ENCODE results near the gene FAM114A1. TPM values are rescaled to one million over a fixed set of nuclear protein-coding genes. Genes with fewer than 3 reads are reported as not detected.
A peak's percentile ranks its signal among the peaks of the same experiment; 100 is the strongest.

Gene FAM114A1
- polyA plus RNA-seq (ENCODE audit: insufficient read length in 3 of 3), result 10 to 100 TPM; 30.4 to 36.7 (median 32.9) TPM

DNA sequence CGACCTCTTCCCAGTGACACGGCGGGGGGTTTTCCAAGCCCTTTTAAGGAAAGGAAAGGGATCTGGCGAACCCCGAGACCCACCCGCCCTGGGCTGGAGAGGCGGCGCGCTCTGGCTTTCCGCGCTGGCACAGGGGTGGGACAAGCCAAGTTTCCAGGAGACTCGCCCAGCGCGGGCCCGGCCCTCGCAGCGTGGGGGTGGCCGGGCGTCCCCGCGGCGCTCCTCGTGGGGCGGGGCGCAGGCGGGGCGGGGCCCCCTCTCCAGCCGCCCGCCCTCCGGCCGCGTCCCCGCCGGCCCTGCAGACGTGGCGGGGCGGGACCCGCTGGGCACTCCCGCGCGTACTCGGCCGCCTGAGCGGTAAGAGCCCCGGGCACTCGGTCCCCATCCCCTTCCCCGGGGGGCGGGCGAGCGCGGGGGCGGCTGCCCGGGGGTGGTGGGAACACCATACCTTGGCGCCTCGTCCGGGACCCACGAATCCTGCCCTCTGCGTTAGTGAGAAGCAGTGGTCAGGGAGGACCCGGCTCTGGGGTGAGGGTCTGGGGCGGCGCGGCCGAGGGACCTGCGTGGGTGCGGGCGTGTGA, at the start of gene FAM114A1:
FAM114A1 (plus strand) TSS at position 329 of the 581 bp plus-strand sequence. CDS start 10,273 bp downstream, outside the sequence.
- peak; percentile 6 to 60 (median 56) for DNase-seq (ENCODE audit: low read depth in 3 of 3, low spot score in 2 of 3)

DNA sequence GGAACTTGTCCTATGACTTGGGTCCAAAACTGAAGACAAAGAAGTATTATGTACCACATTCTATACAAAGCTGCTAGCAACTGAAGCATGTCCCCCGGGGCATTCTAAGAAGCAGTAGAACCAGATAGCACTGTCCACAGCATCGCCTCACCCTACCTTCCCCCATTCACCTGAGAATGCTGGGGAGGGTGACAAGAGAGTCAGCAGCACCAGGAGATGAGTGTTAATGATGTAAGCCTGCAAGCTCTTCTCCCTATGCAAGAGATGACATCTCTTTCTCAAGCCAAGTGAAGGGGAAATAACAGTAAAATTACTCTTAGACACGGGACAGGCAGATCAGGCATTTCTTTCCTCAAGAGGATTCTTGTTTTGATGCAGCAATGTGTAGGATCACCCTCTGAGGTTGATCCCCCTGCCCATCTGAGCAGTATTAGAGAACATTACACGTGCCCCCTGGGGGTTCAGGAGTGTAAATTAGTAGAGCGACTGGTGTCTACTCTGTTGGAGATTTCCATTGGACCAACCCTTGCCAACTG, 49.1 kb upstream of the FAM114A1 start:
- DNase-seq (ENCODE audit: low read depth in 3 of 3, low spot score in 2 of 3), result no peak

GRCh38 chr4:38819569-38819968, 48.0 kb upstream of the FAM114A1 start:
- no peak for DNase-seq (ENCODE audit: low read depth in 3 of 3, low spot score in 2 of 3)

GRCh38 chr4:38820329-38821061, 47.1 kb upstream of the FAM114A1 start:
- no peak for DNase-seq (ENCODE audit: low read depth in 3 of 3, low spot score in 2 of 3)

DNA sequence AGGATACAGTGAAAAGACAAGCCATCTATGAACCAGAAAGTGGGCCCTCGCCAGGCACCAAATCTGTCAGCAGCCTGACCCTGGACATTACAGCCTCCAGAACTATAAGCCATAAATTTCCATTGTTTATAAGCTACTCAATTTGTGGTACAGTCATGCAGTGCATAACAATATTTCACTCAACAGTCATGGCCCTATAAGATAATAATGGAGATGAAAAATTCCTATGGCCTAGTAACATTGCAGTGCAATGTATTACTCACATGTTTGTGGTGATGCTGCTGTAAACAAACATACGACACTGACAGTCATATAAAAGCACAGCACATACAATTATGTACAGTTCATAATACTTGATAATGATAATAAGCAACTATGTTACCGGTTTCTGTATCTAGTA, 45.9 kb upstream of the FAM114A1 start:
- no peak for DNase-seq (ENCODE audit: low read depth in 3 of 3, low spot score in 2 of 3)

DNA sequence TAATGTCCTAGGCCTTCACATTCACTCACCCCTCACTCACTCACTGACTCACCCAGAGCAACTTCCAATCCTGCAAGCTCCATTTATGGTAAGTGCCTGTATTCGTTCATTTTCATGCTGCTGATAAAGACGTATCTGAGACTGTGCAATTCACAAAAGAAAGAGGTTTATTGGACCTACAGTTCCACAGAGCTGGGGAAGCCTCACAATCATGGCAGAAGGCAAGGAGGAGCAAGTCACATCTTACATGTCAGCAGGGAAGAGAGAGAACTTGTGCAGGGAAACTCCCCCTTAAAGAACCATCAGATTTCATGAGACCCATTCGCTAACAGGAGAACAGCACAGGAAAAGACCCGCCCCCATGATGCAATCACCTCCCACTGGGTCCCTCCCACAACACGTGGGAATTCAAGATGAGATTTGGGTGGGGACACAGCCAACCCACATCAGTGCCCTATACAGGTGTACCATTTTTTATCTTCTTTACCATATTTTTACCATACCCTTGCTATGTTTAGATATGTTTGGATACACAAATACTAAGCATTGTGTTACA, 44.8 kb upstream of the FAM114A1 start:
- DNase-seq (ENCODE audit: low read depth in 3 of 3, low spot score in 2 of 3), result no peak

DNA sequence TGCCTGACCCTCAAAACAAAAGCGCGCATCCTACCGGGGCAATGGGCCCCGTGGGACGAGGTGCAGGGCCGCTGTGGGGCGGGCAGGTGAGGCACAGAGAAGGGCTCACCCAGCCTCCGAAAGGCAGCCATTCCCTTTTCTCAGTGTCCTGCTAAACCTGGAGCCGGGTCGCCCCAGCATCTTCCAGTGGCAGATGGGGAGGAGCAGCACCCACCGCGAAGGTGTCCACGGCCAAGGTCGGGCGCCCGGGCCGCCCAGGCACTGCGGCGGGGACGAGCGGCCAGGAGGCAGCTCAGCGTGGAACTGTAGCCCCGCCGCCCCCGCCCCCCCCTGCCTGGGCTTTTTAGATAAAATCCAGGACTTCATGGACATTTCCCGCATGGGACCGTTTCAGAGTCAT, 43.8 kb upstream of the FAM114A1 start:
- DNase-seq (ENCODE audit: low read depth in 3 of 3, low spot score in 2 of 3), result no peak

DNA sequence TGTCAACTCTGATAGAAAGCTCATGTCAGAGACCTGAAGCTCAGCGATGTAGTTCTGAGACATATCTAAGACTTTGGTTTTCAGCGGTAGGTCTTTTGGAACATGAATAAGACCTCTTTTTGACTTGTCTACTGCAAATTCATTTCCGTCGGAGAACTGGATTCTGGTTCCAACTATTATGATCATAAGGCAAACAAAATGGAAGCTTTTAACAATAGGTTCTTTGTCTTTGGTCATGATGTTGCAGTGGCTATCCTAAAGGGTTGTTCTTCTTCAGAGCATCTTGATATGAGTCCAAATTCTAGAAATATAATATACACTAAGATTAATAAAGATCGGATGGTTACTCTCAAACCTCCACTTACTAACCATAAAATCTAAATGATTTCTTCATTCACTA, 38.4 kb upstream of the FAM114A1 start:
- DNase-seq (ENCODE audit: low read depth in 3 of 3, low spot score in 2 of 3), result no peak

DNA sequence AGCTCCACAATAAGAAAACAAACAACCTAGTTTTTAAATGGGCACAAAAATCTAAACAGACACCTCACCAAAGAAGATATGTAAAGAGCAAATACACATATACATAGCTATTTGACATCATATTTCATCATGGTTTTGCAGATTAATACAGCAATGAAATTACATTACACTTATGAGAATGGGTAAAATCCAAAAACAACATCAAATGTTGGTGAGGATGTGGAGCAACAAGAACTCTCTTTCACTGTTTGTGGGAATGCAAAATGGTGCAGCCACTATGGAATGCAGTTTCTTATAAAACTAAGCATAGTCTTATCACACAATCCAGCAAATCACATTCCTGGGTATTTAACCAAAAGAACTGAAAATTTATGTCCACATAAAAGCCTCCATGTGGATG, 36.0 kb upstream of the FAM114A1 start:
- no peak for DNase-seq (ENCODE audit: low read depth in 3 of 3, low spot score in 2 of 3)

DNA sequence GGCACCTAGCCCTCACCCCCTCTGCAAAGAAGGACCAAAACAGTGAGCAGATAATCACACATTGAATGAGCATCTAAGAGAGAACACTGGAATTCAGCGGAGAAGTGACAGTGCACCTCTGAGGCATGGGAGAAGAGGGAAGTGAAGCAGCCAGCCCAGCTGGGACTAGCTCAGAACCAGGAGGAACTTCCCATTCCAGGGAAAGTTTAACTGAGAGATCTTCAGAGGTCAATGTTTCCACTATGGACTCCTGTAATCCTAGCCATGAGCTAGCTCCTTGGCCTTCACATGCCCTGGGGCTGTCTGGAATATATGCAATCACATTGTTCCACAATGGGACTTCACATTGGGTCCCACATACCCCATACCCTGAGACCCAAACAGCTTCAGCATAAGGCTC, 35.4 kb upstream of the FAM114A1 start:
- DNase-seq (ENCODE audit: low read depth in 3 of 3, low spot score in 2 of 3), result no peak

DNA sequence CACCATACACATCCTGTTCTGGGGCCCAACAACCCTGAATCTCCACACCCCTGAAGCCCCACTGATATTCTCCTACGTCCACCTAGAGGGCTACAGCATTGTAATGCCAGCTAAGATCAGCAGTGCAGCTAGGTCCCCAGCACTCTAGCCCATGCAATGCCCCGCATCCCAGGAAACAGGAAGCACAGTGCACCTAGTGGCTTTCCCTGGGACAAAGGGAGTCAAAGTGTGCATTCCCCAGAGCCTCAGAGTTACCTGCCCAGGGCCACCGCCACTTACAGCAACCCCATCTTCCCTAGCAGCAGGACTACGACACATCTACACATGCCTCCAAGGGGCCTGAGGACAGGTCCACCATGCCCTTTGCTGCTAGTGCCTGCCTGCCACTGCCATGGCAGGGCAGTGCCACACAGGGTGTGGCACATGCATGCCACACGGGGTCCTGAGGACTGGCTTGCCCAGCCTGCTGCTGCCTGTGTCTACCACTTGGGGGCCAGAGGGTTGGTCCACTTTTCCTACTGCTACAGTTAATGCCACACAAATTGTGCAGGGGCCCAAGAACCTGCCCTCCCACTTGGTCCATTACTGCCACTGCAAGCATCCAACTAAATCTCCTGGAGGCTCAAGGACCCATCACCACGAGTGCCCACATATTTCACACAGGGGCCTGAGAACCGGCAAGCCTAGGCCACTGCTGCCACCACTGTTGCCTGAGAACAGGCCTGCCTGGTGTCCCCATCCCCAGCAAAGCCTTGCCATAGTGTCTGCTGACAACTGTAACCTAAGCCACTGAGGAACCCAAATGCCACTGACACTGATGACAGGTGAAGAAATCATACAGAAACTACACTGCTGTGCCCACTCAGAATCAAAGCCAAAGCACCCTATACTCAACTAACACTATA, 34.7 kb upstream of the FAM114A1 start:
- DNase-seq (ENCODE audit: low read depth in 3 of 3, low spot score in 2 of 3), result no peak

- DNase-seq (ENCODE audit: low read depth in 3 of 3, low spot score in 2 of 3), result no peak
These were observed 33.0 kb upstream of the FAM114A1 start for GRCh38 chr4:38834570-38834969.

DNA sequence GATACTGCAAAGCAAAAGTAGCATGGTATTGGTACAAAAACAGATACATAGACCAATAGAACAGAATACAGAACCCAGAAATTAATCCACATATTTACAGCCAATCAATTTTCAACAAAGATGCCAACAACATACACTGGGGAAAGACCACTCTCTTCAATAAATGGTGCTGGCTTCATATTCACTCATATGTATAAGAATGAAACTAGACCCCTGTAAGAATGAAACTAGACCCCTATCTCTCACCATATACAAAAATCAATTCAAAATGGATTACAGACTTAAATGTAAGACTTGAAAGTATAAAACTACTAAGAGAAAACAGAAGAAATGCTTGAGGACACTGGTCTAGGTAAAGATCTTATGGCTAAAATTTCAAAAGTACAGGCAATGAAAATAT, 30.3 kb upstream of the FAM114A1 start:
- no peak for DNase-seq (ENCODE audit: low read depth in 3 of 3, low spot score in 2 of 3)

DNA sequence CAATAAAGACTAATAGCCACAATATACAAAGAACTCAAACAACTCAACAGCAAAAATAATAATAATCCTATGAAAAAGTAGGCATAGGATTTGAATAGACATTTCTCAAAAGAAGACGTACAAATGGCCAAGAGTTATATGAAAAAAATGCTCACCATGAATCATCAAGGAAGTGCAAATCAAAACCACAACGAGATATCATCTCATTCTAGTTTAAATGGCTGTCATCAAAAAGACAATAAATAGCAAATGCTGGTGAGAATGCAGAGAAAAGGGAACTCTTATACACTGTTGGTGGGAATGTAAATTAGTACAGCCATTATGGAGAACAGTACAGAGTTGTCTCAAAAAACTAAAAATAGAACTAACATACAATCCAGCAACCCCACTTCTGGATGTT, 29.8 kb upstream of the FAM114A1 start:
- no peak for DNase-seq (ENCODE audit: low read depth in 3 of 3, low spot score in 2 of 3)

GRCh38 chr4:38842994-38843393, 24.6 kb upstream of the FAM114A1 start:
- DNase-seq (ENCODE audit: low read depth in 3 of 3, low spot score in 2 of 3), result no peak

DNA sequence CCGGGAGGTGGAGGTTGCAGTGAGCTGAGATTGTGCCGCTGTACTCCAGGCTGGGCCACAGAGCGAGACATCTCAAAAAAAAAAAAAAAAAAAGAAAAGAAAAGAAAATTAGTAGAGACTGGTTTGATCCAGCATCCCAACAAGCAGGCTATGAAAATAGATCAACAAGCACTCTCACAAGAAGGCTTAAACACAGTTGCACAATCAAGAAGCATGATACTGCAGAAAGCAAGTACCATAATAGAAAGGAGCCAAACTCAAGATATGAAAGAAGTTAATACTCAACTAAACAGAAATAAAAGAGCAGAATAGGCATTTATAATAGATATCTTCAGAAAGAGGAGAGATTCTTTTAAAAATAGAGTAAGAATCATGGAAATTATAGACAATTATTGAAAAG, 21.6 kb upstream of the FAM114A1 start:
- DNase-seq (ENCODE audit: low read depth in 3 of 3, low spot score in 2 of 3), result no peak

DNA sequence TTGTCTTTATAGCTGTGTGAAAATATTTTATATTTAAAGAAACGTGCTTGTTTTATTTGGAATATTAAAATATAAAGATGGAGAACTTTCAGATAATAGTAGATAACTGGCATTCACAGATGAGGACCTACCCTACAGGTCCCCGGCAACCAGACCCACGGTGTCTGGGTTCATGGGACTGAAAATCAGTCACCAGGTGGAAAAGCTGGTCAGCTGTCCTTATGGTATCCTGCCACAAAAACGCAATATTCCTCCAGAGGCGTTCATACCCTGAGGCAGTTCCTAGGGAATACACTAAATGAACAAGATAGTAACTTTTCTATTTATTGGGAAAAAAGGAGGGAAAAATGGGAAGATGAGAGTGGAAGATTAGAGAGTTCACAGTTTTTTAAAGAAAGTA, 12.1 kb upstream of the FAM114A1 start:
- no peak for DNase-seq (ENCODE audit: low read depth in 3 of 3, low spot score in 2 of 3)

- DNase-seq (ENCODE audit: low read depth in 3 of 3, low spot score in 2 of 3), result no peak
These were observed 11.6 kb upstream of the FAM114A1 start for GRCh38 chr4:38856046-38856445.

GRCh38 chr4:38856524-38857337, 10.9 kb upstream of the FAM114A1 start, which contains the start of gene TLR6:
Gene TLR6 (minus strand): TSS chr4:38856817. CDS start chr4:38829473, 27,344 bp downstream.
- DNase-seq (ENCODE audit: low read depth in 3 of 3, low spot score in 2 of 3), result peak in 1 of 3 donors; percentile 14
